NCI-H128 (cell line): ENCODE results near the gene MYH2.

Source experiments
- DNase-seq: peaks from one replicate; lab custom pipeline; 2025; ENCODE audit not compliant: unreplicated experiment; lab: John Stamatoyannopoulos, UW

MYH2 gene

GRCh38 chr17:10516638-10517037, 32.8 kb downstream of the MYH2 start:
- no peak for DNase-seq

- no peak for DNase-seq
Measured at GRCh38 chr17:10516065-10516464, 33.4 kb downstream of the MYH2 start.

- no peak for DNase-seq
Measured at GRCh38 chr17:10513299-10514067, 36.0 kb downstream of the MYH2 start.

- DNase-seq, result no peak
Measured at GRCh38 chr17:10512856-10513255, 36.6 kb downstream of the MYH2 start.

GRCh38 chr17:10499950-10500349, 49.5 kb downstream of the MYH2 start:
- no peak for DNase-seq

GRCh38 chr17:10492004-10492403, 57.5 kb downstream of the MYH2 start:
- DNase-seq, result no peak

- no peak for DNase-seq
Measured at GRCh38 chr17:10482252-10482651, 67.2 kb downstream of the MYH2 start.

- no peak for DNase-seq
Measured at GRCh38 chr17:10477701-10478100, 71.8 kb downstream of the MYH2 start.

- DNase-seq, result no peak
Measured at GRCh38 chr17:10474536-10474935, 74.9 kb downstream of the MYH2 start.

GRCh38 chr17:10471858-10472257, 77.6 kb downstream of the MYH2 start:
- no peak for DNase-seq
